H1 (cell line): ENCODE data around the gene SHISA7. TPM values are rescaled to one million over a fixed set of nuclear protein-coding genes. Genes with fewer than 3 reads are reported as not detected.

Source experiments
- CTCF ChIA-PET: fragments of 300-600 bp; sonication (Branson Sonifier 250); formaldehyde crosslinking; loops from one replicate; lab custom pipeline; 2021; ENCODE audit not compliant: partially characterized antibody; lab: Charles Lee
- POLR2A ChIA-PET: fragments of 300-600 bp; sonication (Branson Sonifier 250); formaldehyde crosslinking; loops from one replicate; lab custom pipeline; 2021; ENCODE audit warnings: inconsistent platforms; ENCODE audit not compliant: partially characterized antibody; lab: Charles Lee
- DNase-seq, 2 experiments: peaks; one replicate each; pipeline versions ENCODE4 v3.0.0 to v3.0.0-alpha.2; 2010 to 2022; ENCODE audit warnings: low spot score in 2 of 2, low read depth in 1 of 2, mixed read lengths in 1 of 2
- FAIRE-seq: peaks from 2 replicates; lab custom pipeline; 2011; peaks lifted over from hg19 to GRCh38; lab: Jason Lieb, UNC
- H2AFZ ChIP-seq: 2 replicates; pipeline ENCODE4 v1.8.1; 2012; ENCODE audit warnings: low read length, inconsistent platforms
- H2AK5ac ChIP-seq: 2 replicates; pipeline ENCODE4 v1.6.1; 2013; ENCODE audit warnings: low read depth, low read length
- H2BK120ac ChIP-seq: replicated peaks from 2 replicates; pipeline ENCODE3; 2013; ENCODE audit warnings: low read depth, low read length, inconsistent platforms
- H2BK12ac ChIP-seq: 2 replicates; pipeline ENCODE4 v1.6.1; 2013; ENCODE audit warnings: low read depth, low read length
- H2BK15ac ChIP-seq: 2 replicates; pipeline ENCODE4 v1.6.1; 2013; ENCODE audit warnings: low read length
- H2BK20ac ChIP-seq: 2 replicates; pipeline ENCODE4 v1.6.1; 2013; ENCODE audit warnings: low read length
- H2BK5ac ChIP-seq: 2 replicates; pipeline ENCODE4 v1.6.1; 2013; ENCODE audit warnings: low read depth, low read length
- H3K14ac ChIP-seq: 2 replicates; pipeline ENCODE4 v1.6.1; 2013; ENCODE audit warnings: inconsistent platforms; ENCODE audit not compliant: insufficient read length
- H3K18ac ChIP-seq: 2 replicates; pipeline ENCODE4 v1.6.1; 2013; ENCODE audit warnings: low read length; ENCODE audit errors: extremely low read depth
- H3K23ac ChIP-seq: 2 replicates; pipeline ENCODE4 v1.6.1; 2013; ENCODE audit warnings: inconsistent platforms; ENCODE audit not compliant: insufficient read length
- H3K23me2 ChIP-seq: 2 replicates; pipeline ENCODE4 v1.6.1; 2013; ENCODE audit warnings: low read depth, low read length
- H3K27ac ChIP-seq: 2 replicates; pipeline ENCODE4 v1.6.1; 2011; ENCODE audit warnings: low read depth, low read length, inconsistent platforms
- H3K27me3 ChIP-seq, 4 experiments: replicated peaks in 1 of 4; 1 replicate in 1 of 4; 2 replicates in 3 of 4; pipeline versions ENCODE4 v1.6.1 to v1.8.1; 2011 to 2013; ENCODE audit warnings: low read length in 3 of 4, mild to moderate bottlenecking in 3 of 4, inconsistent platforms in 2 of 4, mixed read lengths in 2 of 4, moderate library complexity in 1 of 4; ENCODE audit not compliant: control insufficient read depth in 3 of 4, insufficient read depth in 3 of 4; ENCODE audit errors: extremely low read depth in 1 of 4
- H3K36me3 ChIP-seq, 4 experiments: 2 replicates each; pipeline versions ENCODE4 v1.6.1 to v1.8.1; 2011 to 2013; ENCODE audit warnings: mild to moderate bottlenecking in 4 of 4, low read length in 3 of 4, moderate library complexity in 2 of 4, control low read depth in 1 of 4, inconsistent platforms in 1 of 4; ENCODE audit not compliant: insufficient read depth in 4 of 4, control insufficient read depth in 2 of 4
- H3K4ac ChIP-seq: replicated peaks from 2 replicates; pipeline ENCODE3; 2013; ENCODE audit warnings: low read length, low read depth, mixed read lengths, inconsistent platforms; ENCODE audit not compliant: insufficient read length
- H3K4me1 ChIP-seq, 4 experiments: replicated peaks in 1 of 4; 1 replicate in 1 of 4; 2 replicates in 3 of 4; pipeline versions ENCODE4 v1.6.1 to v1.8.1; 2011 to 2013; ENCODE audit warnings: low read length in 3 of 4, inconsistent platforms in 2 of 4, mixed read lengths in 1 of 4; ENCODE audit not compliant: insufficient read depth in 4 of 4, control insufficient read depth in 3 of 4
- H3K4me2 ChIP-seq, 2 experiments: 2 replicates each; pipeline versions ENCODE4 v1.6.1 to v1.8.1; 2011 to 2013; ENCODE audit warnings: low read depth in 2 of 2, low read length in 2 of 2, control low read depth in 1 of 2, inconsistent platforms in 1 of 2, mild to moderate bottlenecking in 1 of 2; ENCODE audit not compliant: insufficient read depth in 1 of 2
- H3K4me3 ChIP-seq, 4 experiments: fragments of 200-600, 300-600 bp in 1 of 4; sonication (generic), shearing (Covaris generic), sonication (Bioruptor Twin) in 1 of 4; 2 replicates each; pipeline versions ENCODE4 v1.5.1 to v1.8.1; 2011 to 2016; ENCODE audit warnings: low read length in 4 of 4, low read depth in 3 of 4, control low read depth in 2 of 4, inconsistent platforms in 2 of 4, mild to moderate bottlenecking in 2 of 4, mixed read lengths in 1 of 4, moderate library complexity in 1 of 4; ENCODE audit not compliant: insufficient read depth in 2 of 4; ENCODE audit errors: extremely low read depth in 1 of 4
- H3K56ac ChIP-seq: replicated peaks from 2 replicates; pipeline ENCODE3; 2013; ENCODE audit warnings: low read depth, mild to moderate bottlenecking, mixed read lengths, low read length, inconsistent platforms; ENCODE audit not compliant: insufficient read length
- H3K79me1 ChIP-seq: 2 replicates; pipeline ENCODE4 v1.6.1; 2013; ENCODE audit warnings: low read depth, low read length, control low read depth
- H3K79me2 ChIP-seq, 2 experiments: 2 replicates each; pipeline versions ENCODE4 v1.6.1 to v1.8.1; 2012 to 2013; ENCODE audit warnings: low read length in 2 of 2, mild to moderate bottlenecking in 2 of 2, inconsistent platforms in 1 of 2; ENCODE audit not compliant: insufficient read depth in 2 of 2, control insufficient read depth in 1 of 2
- H3K9ac ChIP-seq, 4 experiments: replicated peaks in 1 of 4; 1 replicate in 1 of 4; 2 replicates in 3 of 4; pipeline versions ENCODE4 v1.6.1 to v1.8.1; 2011 to 2013; ENCODE audit warnings: low read depth in 3 of 4, low read length in 3 of 4, control low read depth in 2 of 4, mild to moderate bottlenecking in 2 of 4, moderate library complexity in 2 of 4, inconsistent platforms in 1 of 4; ENCODE audit errors: extremely low read depth in 1 of 4
- H3K9me3 ChIP-seq, 2 experiments: 2 replicates each; pipeline versions ENCODE4 v1.6.1 to v1.8.1; 2012 to 2013; ENCODE audit warnings: mild to moderate bottlenecking in 2 of 2, moderate library complexity in 2 of 2, control low read depth in 1 of 2, inconsistent platforms in 1 of 2, low read depth in 1 of 2, low read length in 1 of 2, mixed read lengths in 1 of 2; ENCODE audit not compliant: insufficient read depth in 2 of 2
- H4K20me1 ChIP-seq, 2 experiments: replicated peaks in 1 of 2; 2 replicates each; pipeline versions ENCODE3 to v1.8.1; 2011 to 2013; ENCODE audit warnings: inconsistent platforms in 2 of 2, low read length in 2 of 2, mild to moderate bottlenecking in 1 of 2; ENCODE audit not compliant: insufficient read depth in 2 of 2, control insufficient read depth in 1 of 2
- H4K5ac ChIP-seq: 2 replicates; pipeline ENCODE4 v1.6.1; 2013; ENCODE audit warnings: low read length, low read depth, mixed read lengths, inconsistent platforms; ENCODE audit not compliant: insufficient read length
- H4K8ac ChIP-seq: 2 replicates; pipeline ENCODE4 v1.8.0; 2013; ENCODE audit warnings: mild to moderate bottlenecking, moderate library complexity, low read length, inconsistent platforms; ENCODE audit not compliant: insufficient read depth; ENCODE audit errors: extremely low read depth
- H4K91ac ChIP-seq: replicated peaks from 2 replicates; pipeline ENCODE3; 2013; ENCODE audit warnings: low read length, mixed read lengths, inconsistent platforms; ENCODE audit not compliant: insufficient read length
- FOSL1 ChIP-seq: IDR thresholded peaks from 2 replicates; pipeline ENCODE4 v1.6.1; 2011; ENCODE audit warnings: mild to moderate bottlenecking, low read depth, low read length, moderate library complexity; ENCODE audit not compliant: insufficient read depth
- TEAD4 ChIP-seq: IDR thresholded peaks from 2 replicates; pipeline ENCODE4 v1.6.1; 2012; ENCODE audit warnings: low read depth, low read length, inconsistent platforms, mixed read lengths
- WGBS, 2 experiments: shearing (Covaris generic) in 1 of 2; methylation state at CpG; one replicate each; pipeline versions ENCODE4 v1.1.6 to v1.1.7; 2013 to 2015; ENCODE audit warnings: low lambda C conversion rate in 2 of 2, mixed read lengths in 2 of 2, inconsistent platforms in 1 of 2, low coverage in 1 of 2, missing lambda C conversion rate in 1 of 2; ENCODE audit not compliant: insufficient replicate concordance in 2 of 2, insufficient coverage in 1 of 2, insufficient read length in 1 of 2; ENCODE audit errors: extremely low coverage in 1 of 2, missing lambda C conversion rate in 1 of 2; 5-methylcytosine and 5-hydroxymethylcytosine counted together
- polyA plus RNA-seq, 7 experiments: library from polyadenylated mRNA; depleted of rRNA in 3 of 7; stranded (reverse) in 5 of 7; unstranded in 2 of 7; fragments of >200 nt in 5 of 7; fragments of 200-250 nt in 2 of 7; gene quantifications; 1 replicate in 5 of 7; 2 replicates in 1 of 7; 4 replicates in 1 of 7; pipeline versions ENCODE4 v1.2.1 to v1.2.3, GENCODE V29; 2011 to 2013; ENCODE audit warnings: missing spikeins in 2 of 7, mixed read lengths in 2 of 7
- total RNA-seq: library from RNA; stranded (reverse); fragmentation: NEBNext Ultra II Directional; extraction: Animal tissue kit (Norgen Biotek cat#: 25700); gene quantifications from 2 replicates; pipeline ENCODE4 v1.2.1, GENCODE V29; 2021

SHISA7 gene
- total and polyA plus RNA-seq, 2 of the 8 experiments (the other 6 are each of a cell fraction or from before 2014, with no cell fraction given): 0.76 to 1.0 TPM

DNA sequence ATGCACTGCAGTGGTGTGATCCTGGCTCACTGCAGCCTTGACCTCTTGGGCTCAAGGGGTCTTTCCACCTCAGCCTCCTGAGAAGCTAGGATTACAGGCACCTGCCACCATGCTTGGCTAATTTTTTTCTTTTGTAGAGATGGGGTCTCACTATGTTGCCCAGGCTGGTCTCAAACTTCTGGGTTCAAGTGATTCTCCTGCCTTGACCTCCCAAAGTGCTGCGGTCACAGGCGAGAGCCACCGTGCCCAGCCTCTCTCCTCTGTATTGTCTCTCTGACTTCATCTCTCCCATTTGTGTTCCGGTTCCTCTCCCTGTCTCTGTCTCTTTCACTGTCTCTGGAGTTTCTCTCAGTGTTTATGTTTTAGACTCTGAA lies 23.1 kb upstream of the SHISA7 start:
- DNase-seq: no peak
- Histone ChIP-seq H2BK15ac (peak overlapping the region; percentile 100; the same call in 1 of the 2 replicates), H2BK120ac (no peak overlapping the region), H3K9me3 (no peaks in the 10 kb centered on the region), H3K4me2 (no peak overlapping the region), H3K23ac (no peak overlapping the region), H2BK20ac (peak overlapping the region; percentile 89; the same call in 1 of the 2 replicates), H3K14ac (no peak overlapping the region), H3K56ac (no peak overlapping the region), H2AK5ac (no peak overlapping the region; the same call in 1 of the 2 replicates), H4K20me1 (no peaks in the 10 kb centered on the region), H3K36me3 (no peaks in the 10 kb centered on the region), H3K9ac (no peak overlapping the region; a peak in 1 of 7 replicates), H4K5ac (no peak overlapping the region), H3K79me2 (no peaks in the 10 kb centered on the region), H3K4me1 (peaks cover 3 to 23% (median 14%) of the 10 kb centered on the region in 4 experiments), H3K23me2 (peaks cover 1% of the 10 kb centered on the region; the same call in 1 of the 2 replicates), H3K4ac (no peak overlapping the region), H3K79me1 (no peaks in the 10 kb centered on the region), H2BK12ac (0 out of 2 replicates have a peak overlapping the region, but pooled peaks have one; percentile 95), H2BK5ac (no peak overlapping the region), H3K27me3 (no peaks in the 10 kb centered on the region; a peak in 1 of 7 replicates), H3K4me3 (no peak overlapping the region), H3K27ac (no peak overlapping the region), H4K91ac (no peak overlapping the region), H3K18ac (no peak overlapping the region), H2AFZ (no peak overlapping the region), H4K8ac (no peak overlapping the region)
- ChIA-PET POLR2A (interaction anchor here (1.1 to 2.6 kb wide), 5 partner anchors 10 to 132 kb away, joined by 3 to 7 read pairs (median 6); partner anchors contain the start of genes NAT14 and ZNF628), CTCF (interaction anchor here (0.6 to 3.6 kb wide), 16 partner anchors 12 to 211 kb away, joined by 3 to 31 read pairs (median 7); partner anchors contain the start of genes NAT14, ZNF579, ZNF628 and ZNF865)
- WGBS, 2 experiments: 98% methylated on average over 4 of the region's 4 CpGs; no CpG with 5 or more reads in 1 of the 2 experiments
- FAIRE-seq: no peak
- TF ChIP-seq FOSL1 (no peak), TEAD4 (no peak)
